ENCODE results near the gene SORBS1.

SORBS1 gene

DNA sequence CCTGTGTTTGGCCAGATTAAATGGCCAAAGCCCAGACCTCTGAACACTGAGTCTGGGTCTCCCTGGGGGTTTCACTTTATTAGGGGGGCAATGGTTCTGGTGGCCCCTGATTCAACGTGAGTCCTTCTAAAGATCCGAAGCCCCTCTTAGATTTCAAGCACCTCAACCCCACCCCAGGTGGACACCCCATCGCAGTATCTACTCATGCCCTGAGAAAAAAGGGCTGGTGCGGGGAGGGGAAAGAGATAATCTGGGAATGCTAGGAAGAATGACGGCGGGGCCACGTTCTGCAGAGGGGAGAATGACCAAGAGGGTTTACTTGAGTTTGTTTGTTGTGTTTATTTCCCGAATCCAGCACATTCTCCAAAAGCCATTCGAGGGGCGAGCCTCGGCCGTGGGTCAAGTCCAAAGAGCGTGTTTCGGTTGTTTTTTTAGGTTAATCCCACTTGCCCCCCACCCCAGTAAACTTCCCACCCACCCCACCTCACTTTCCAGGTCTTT lies 271.2 kb downstream of the SORBS1 start:
- H3K36me3 ChIP-seq, result no peaks in the 10 kb centered on the region
- H3K4me1 ChIP-seq, result peaks cover 0 to 68% (median 38%) of the 10 kb centered on the region in 4 donors
- H3K9me3 ChIP-seq, result no peaks in the 10 kb centered on the region
- intact Hi-C loops (cut with DNase I; ENCODE audit: low total_unique reads), result loop anchor here (5.0 to 10.0 kb wide), 2 partner anchors 43 to 315 kb away; no protein-coding TSS in a partner anchor
- H3K4me3 ChIP-seq, result peak overlapping the region; percentile 89 to 98
- TF ChIP-seq, protein P1, sequence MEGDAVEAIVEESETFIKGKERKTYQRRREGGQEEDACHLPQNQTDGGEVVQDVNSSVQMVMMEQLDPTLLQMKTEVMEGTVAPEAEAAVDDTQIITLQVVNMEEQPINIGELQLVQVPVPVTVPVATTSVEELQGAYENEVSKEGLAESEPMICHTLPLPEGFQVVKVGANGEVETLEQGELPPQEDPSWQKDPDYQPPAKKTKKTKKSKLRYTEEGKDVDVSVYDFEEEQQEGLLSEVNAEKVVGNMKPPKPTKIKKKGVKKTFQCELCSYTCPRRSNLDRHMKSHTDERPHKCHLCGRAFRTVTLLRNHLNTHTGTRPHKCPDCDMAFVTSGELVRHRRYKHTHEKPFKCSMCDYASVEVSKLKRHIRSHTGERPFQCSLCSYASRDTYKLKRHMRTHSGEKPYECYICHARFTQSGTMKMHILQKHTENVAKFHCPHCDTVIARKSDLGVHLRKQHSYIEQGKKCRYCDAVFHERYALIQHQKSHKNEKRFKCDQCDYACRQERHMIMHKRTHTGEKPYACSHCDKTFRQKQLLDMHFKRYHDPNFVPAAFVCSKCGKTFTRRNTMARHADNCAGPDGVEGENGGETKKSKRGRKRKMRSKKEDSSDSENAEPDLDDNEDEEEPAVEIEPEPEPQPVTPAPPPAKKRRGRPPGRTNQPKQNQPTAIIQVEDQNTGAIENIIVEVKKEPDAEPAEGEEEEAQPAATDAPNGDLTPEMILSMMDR (IDR thresholded peaks at IDR 0.05), result no peak
- H3K27me3 ChIP-seq, result no peaks in the 10 kb centered on the region
- H3K27ac ChIP-seq, result peak overlapping the region; percentile 93 to 94
- DNase-seq, result no peak

GRCh38 chr10:95289003-95289920 lies 271.9 kb downstream of the SORBS1 start:
- DNase-seq, result no peak
- TF ChIP-seq, protein P1 (IDR thresholded peaks at IDR 0.05), result peak; percentile 7 to 19
- Histone ChIP-seq H3K36me3 (no peaks in the 10 kb centered on the region), H3K4me1 (peaks cover 0 to 68% (median 37%) of the 10 kb centered on the region in 4 donors), H3K4me3 (peak overlapping the region; percentile 89 to 98), H3K27ac (peak overlapping the region; percentile 93 to 94), H3K9me3 (no peaks in the 10 kb centered on the region), H3K27me3 (no peaks in the 10 kb centered on the region)
- intact Hi-C loops (cut with DNase I; ENCODE audit: low total_unique reads), result loop anchor here (10.0 kb wide), 1 partner anchor 316 kb away; no protein-coding TSS in a partner anchor

DNA sequence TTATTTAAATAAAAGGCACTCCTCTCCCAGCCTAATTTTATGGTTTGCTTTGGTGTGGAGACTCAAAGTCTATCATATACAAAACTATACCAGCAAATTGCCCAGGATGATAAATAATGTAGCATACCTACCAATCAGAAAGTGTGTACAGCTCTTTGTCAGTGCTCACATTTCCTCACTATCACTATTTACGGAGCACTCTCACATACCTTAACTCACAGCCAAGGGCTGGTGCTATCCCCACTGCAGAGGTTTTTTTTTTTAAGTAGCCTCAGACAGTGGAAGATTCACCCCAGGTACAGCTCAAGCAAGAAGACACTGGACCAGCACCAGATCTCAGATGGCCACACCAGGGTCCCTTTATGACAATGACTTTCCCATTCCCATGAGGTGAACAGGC lies 272.9 kb downstream of the SORBS1 start:
- Histone ChIP-seq H3K27me3 (no peaks in the 10 kb centered on the region), H3K36me3 (no peaks in the 10 kb centered on the region), H3K27ac (peak overlapping the region; percentile 93 to 94), H3K4me1 (peaks cover 0 to 68% (median 35%) of the 10 kb centered on the region in 4 donors), H3K4me3 (peak overlapping the region; percentile 89 to 98), H3K9me3 (no peaks in the 10 kb centered on the region)
- TF ChIP-seq, protein P1 (IDR thresholded peaks at IDR 0.05), result no peak
- DNase-seq, result no peak
- intact Hi-C loops (cut with DNase I; ENCODE audit: low total_unique reads), result loop anchor here (10.0 kb wide), 1 partner anchor 316 kb away; no protein-coding TSS in a partner anchor

- peak overlapping the region; percentile 93 to 94 for H3K27ac ChIP-seq
- DNase-seq, result no peak
- H3K4me3 ChIP-seq, result peak overlapping the region; percentile 89 to 98
- TF ChIP-seq, protein P1 (IDR thresholded peaks at IDR 0.05), result no peak
- H3K4me1 ChIP-seq, result peaks cover 0 to 66% (median 33%) of the 10 kb centered on the region in 4 donors
- H3K36me3 ChIP-seq, result no peaks in the 10 kb centered on the region
- no peaks in the 10 kb centered on the region for H3K9me3 ChIP-seq
- no peaks in the 10 kb centered on the region for H3K27me3 ChIP-seq
- intact Hi-C loops (cut with DNase I; ENCODE audit: low total_unique reads), result loop anchor here (10.0 kb wide), 1 partner anchor 318 kb away; no protein-coding TSS in a partner anchor
These were observed 273.9 kb downstream of the SORBS1 start for GRCh38 chr10:95287281-95287680.

GRCh38 chr10:95286707-95287106 lies 274.5 kb downstream of the SORBS1 start:
- Histone ChIP-seq H3K4me1 (peaks cover 0 to 72% (median 34%) of the 10 kb centered on the region in 4 donors), H3K4me3 (peak overlapping the region in 1 of 2 donors; percentile 89), H3K27ac (peak overlapping the region; percentile 93 to 94), H3K9me3 (no peaks in the 10 kb centered on the region), H3K27me3 (no peaks in the 10 kb centered on the region), H3K36me3 (no peaks in the 10 kb centered on the region)
- intact Hi-C loops (cut with DNase I; ENCODE audit: low total_unique reads), result loop anchor here (10.0 kb wide), 1 partner anchor 318 kb away; no protein-coding TSS in a partner anchor
- TF ChIP-seq, protein P1 (IDR thresholded peaks at IDR 0.05), result no peak
- DNase-seq, result no peak
